Dedifferentiated amniotic fluid mesenchymal stem cell (primary cell): ENCODE data around the gene SSX5.
"Not testable (repeated sequence)": the region's sequence is repeated elsewhere in the genome, so short reads cannot be mapped to it uniquely, and the experiment has no call there.

Source experiments
- DNase-seq: peaks from one replicate; pipeline ENCODE4 v3.0.0-alpha.2; 2016; ENCODE audit errors: extremely low spot score

The SSX5 gene, protein sequence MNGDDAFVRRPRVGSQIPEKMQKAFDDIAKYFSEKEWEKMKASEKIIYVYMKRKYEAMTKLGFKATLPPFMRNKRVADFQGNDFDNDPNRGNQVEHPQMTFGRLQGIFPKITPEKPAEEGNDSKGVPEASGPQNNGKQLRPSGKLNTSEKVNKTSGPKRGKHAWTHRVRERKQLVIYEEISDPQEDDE

DNA sequence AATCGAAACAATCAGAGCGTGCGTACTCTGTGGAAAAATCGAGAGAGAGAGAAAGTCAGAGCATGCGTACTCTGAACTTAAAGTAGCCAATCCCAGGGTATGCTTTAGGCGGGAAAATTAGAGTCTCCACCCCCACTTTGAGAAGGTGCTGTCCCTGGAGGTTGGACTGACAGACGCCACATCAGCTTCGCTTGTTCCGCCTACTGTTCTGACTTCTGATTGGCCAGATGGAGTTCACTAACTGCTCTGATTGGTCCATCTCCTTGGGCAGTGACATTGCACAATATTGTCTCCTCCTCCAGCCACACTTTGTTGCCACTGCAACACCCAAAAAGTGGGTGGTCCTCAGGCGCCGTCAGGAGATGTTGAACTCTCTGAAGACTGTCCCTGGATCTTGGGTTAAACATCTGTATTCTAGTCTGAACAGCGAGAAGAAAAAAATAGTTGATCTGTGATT, at the start of gene SSX5:
TSS of gene SSX5 (minus strand) at position 51 of the 457 bp plus-strand sequence. CDS start 1,437 bp downstream, outside the sequence.
- DNase-seq, result no peak

DNA sequence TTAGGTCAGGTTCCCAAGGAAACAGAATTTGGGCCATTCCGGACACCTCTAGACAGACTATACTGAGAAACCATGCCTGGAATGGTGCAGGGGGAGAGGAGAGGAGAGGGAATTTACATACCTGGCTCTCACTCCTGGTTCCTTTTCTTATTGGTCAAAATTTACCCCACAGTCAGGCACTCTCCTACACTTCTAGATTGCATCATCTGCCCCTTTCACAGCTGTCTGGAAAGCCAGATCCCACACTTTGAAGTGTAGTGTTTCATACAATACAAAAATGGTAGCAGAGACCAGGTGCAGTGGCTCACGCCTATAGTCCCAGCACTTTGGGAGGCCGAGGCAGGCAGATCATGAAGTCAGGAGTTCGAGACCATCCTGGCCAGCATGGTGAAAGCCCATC, 27.6 kb upstream of the SSX5 start:
- DNase-seq, result not testable (repeated sequence)

DNA sequence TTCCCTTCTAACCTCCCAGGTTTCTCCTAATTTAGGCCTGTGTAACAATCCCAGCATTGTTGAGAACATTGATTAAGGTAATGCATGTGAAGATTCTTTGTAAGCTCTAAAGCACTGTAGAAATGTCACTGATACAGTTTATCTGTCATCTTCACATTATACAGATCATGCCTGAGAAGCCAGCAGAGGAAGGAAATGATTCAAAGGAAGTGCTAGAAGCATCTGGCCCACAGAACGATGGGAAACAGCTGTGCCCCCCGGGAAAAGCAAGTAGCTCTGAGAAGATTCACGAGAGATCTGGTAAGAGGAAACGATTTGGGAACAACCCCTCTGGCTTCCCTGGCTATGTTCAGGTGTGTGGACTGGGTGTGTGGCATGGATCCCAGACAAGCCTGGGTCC, 17.7 kb upstream of the SSX5 start:
- DNase-seq, result not testable (repeated sequence)

DNA sequence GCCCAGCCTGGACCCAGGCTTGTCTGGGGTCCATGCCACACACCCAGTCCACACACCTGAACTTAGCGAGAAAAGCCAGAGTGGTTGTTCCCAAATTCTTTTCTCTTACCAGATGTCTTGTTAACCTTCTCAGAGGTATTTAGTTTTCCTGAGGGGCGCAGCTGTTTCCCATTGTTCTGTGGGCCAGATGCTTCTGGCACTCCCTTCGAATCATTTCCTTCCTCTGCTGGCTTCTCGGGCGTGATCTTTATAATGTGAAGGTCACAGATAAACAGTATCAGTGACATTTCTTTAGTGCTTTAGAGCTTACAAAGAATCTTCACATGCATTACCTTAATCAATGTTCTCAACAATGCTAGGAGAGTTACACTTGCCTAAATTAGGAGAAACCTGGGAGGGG, 6.6 kb downstream of the SSX5 start:
- not testable (repeated sequence) for DNase-seq

DNA sequence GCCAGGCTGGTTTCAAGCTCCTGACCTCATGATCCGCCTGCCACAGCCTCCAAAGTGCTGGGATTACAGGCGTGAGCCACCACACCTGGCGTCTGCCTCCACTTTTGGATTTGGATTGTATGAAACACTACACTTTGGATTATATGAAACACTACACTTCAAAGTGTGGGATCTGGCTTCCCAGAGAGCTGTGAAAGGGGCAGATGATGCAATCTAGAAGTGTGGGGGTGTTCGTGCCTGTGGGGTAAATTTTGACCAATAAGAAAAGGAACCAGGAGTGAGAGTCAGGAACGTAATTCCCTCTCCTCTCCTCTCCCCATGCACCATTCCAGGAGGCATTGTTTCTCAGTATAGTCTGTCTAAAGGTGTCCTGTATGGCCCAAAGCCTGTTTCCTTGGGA, 14.7 kb downstream of the SSX5 start:
- not testable (repeated sequence) for DNase-seq

DNA sequence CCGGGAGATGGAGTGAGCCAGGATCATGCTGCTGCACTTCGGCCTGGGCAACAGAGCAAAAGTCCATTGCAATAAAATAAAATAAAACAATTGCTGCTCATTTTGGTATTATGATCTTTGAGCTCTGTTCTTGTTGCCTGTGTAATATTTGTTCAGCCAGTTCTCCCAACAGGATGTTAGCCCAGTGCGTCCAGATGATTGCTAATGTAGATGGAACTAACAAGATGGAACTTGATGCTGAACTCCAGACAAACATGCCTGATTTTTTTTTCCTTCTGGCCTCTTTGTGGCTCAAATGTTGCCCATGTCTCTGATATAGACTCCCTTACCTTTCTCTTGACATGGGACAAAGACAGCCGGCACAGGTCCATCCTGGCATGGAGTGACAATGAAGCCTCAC, 15.8 kb downstream of the SSX5 start:
- DNase-seq, result no peak

DNA sequence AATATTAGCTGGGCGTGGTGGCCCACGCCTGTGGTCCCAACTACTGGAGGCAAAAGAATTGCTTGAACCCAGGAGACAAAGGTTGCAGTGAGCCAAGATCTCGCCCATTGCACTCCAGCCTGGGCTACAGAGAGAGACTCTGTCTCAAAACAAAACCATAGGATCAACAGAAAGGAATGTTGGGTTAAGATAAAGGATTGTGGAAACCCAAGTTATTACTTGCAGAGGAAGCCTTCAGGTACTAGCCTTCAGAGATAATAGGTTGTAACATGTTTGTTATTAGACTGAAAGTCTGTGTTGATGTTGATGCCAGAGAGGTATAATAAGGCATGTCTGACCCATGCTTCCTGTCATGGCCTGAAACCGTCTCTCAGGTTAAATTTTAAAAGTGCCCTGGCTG, 16.9 kb downstream of the SSX5 start:
- DNase-seq, result no peak

DNA sequence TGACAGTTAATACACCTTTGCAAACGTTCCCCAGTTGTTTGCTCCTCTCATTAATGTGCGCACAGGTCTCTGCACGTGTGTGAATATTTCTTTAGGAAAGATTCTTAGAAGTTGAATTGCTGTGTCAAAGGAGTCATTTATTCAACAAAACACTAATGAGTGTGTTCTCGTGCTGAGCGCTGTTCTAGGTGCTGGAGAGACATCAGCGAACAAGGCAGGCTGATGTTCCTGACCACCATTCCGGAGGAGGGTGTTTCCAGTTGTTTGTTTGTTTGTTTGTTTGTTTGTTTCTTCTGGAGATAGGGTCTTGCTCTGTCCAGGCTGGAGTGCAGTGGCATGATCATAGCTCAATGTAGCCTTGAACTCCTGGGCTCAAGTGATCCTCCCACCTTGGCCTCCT, 30.3 kb downstream of the SSX5 start:
- not testable (repeated sequence) for DNase-seq

DNA sequence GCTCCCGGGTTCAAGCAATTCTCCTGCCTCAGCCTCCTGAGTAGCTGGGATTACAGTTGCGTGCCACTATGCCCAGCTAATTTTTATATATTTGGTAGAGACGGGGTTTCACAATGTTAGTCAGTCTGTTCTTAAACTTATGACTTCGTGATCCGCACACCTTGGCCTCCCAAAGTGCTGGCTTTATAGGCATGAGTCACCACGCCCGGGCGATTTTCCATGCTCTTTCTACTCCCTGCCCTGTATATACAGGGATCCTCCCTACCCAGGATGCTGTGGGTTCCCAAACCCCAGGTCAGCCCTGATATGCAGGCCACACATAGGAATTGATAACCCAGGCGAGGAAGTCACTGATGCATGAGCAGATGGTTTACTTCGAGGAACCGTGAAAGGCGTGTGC, 31.4 kb downstream of the SSX5 start:
- DNase-seq, result no peak

DNA sequence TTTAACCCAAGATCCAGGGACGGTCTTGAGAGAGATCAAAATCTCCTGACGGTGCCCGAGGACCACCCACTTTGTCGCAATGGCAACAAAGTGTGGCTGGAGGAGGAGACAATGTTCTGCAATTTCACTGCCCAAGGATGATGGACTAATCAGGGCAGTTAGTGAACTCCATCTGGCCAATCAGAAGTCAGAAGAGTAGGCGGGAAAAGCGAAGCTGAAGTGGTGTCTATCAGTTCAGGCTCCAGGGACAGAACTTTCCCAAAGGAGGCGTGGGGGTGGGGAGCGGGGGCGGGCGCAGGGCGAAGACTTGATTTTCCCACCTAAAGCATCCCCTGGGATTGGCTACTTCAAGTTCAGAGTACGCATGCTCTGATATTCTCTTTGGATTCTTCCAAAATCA, 40.6 kb downstream of the SSX5 start:
- DNase-seq, result no peak

DNA sequence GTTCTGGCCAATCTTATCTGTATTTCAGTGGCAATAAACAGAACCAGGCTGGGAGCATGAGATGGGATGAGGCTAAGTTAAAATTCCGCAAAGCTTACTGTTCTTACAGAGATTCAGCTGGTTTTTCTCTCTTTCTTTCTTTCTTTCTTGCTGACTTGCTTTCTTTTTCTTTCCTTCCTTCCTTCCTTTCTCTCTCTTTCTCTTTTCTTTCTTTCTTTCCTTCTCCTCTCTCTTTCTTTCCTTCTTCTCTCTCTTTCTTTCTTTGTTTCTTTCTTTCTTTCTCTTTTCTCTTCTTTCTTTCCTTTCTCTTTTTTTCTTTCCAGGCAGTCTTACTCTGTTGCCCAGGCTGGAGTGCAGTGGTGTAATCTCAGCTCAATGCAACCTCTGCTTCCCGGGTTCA, 41.8 kb downstream of the SSX5 start:
- no peak for DNase-seq

DNA sequence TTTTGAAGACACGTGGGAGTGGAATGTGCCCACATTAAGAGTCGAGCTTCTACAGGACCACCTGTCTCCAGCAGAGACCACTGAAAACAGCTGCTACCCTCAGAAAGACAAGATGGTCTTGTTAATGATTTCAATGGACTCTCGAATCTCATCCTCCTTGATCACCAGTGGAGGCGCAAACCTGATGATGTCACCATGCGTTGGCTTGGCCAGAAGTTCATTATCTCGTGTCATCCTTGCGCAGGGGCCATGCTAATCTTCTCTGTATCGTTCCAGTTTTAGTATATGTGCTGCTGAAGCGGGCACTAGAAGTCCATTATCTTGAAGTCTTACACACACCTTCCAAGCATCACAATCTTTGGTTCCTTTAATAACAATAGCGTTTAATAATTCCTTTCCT, 42.8 kb downstream of the SSX5 start:
- DNase-seq, result no peak

DNA sequence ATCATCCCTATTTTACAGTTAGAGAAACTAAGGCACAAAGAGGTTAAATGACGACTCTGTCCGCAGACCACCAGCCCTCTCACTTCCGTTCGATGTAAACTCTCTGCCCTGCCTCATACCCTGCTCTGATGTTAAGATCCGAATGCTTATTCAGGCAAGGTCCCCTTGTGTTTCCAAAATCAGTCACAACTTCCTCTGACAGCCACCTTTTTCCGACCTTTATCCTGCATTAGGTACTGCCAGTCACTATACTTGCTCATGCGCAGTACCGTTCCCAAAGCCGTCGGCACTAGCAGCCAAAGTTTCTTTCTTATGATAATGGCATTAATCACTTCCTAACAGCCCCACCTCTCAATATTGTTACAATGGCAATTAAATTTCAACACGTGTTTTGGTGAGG, 53.9 kb downstream of the SSX5 start:
- not testable (repeated sequence) for DNase-seq

DNA sequence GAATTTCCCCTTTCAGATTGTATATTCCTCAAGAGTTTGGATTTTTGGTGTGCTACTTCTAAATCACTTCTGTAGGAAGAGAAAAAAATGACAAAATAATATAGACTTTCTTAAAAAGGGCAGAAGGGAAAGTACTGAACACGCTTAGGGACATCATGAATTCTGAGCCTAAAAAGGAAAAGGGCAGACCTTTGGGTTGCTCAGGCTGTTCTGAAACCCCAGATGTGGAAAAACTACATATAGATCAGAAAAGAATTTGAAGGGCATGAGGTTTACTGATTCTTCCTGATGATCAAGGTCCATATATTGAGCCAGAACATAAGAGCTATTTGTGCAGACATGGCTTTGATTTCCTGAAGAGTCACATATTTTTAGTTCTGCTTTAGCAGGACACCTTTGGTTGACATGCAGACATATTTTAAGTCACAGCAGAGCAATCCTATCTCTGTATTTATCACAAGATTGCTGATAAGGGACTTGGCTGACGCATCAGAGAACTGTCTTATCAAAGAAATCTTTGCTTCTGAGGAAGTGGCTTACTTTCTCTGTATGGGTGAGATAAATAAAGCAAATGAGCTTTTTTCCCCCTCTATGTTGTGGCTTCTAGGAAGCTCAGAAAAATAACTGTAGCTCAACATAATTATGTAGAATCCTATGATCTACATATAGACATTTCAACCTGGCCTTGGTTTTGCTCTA, 54.6 kb downstream of the SSX5 start:
- not testable (repeated sequence) for DNase-seq

DNA sequence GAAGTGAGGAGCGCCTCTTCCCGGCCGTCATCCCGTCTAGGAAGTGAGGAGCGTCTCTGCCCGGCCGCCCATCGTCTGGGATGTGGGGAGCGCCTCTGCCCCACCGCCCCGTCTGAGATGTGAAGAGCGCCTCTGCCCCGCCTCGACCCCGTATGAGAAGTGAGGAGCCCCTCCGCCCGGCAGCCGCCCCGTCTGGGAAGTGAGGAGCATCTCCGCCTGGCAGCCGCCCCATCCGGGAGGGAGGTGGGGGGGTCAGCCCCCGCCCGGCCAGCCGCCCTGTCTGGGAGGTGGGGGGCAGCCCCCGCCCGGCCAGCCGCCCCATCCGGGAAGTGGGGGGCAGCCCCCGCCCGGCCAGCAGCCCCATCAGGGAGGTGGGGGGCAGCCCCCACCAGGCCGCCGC, 57.5 kb downstream of the SSX5 start:
- not testable (repeated sequence) for DNase-seq
